Measurements from ENCODE around the gene NDUFB10. TPM values are rescaled to one million over a fixed set of nuclear protein-coding genes. Genes with fewer than 3 reads are reported as not detected.
"Not testable (repeated sequence)": the region's sequence is repeated elsewhere in the genome, so short reads cannot be mapped to it uniquely, and the experiment has no call there.

The NDUFB10 gene
- total RNA-seq, 1 experiment from 2014 or later: 241 TPM

DNA sequence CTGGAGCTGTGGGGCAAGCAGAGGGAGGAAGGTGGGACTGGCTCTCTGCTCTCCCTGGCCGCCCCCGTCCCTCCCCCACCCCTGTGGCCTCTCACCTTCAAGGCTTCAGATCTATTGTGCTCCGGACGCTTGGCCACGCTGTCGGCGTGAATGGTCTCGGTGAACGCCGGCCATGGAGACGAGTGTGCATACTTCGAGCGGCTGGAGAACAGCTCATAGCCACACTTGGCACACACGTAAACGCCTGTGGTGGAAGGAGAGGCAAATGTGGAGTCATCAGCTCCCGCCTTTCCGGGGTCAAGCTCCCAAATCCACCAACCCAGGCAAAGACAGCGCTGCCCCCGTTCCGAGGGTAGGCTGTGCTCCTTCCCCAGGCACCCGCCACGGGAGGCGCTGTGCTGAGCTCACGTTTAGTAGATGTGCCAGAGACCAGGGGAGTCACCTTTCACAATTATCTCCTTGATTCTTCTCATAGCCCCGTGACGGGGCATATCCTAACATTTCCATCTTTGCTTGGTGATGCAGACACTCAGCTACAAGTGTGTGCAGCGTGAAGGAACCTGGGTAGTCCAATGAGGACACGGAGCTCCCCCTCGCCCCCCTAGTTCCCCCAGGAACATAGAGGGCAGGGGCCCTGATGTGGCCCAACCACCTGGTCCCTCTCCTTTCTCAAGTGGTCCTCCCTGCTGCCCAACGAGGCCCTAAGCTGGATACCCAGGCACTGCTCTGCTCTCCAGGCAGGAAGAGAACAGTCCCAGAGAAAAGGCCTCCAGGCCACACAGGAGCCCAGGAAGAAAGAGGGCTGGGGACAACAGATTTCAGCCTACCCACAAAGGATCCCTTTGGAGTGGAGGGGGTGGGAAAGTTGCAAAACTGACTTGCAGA is 17.9 kb upstream of the NDUFB10 start:
- DNase-seq (ENCODE audit: low read depth, low spot score): no peak
- in situ Hi-C loops (cut with HindIII; ENCODE audit: low pct_unique_long_range_greater_than_20kb, low sequenced_read_pairs): no loop called here

- DNase-seq (ENCODE audit: low read depth, low spot score): no peak
Observed at GRCh38 chr16:1942047-1942809, 17.1 kb upstream of the NDUFB10 start.

GRCh38 chr16:1942810-1943726 is 16.3 kb upstream of the NDUFB10 start, which contains the start of gene MSRB1:
Gene MSRB1, minus strand, starts transcription at chr16:1943199. Its CDS starts 43 bp downstream, at chr16:1943156.
- in situ Hi-C loops (cut with HindIII; ENCODE audit: low pct_unique_long_range_greater_than_20kb, low sequenced_read_pairs): no loop called here
- DNase-seq (ENCODE audit: low read depth, low spot score): peak; percentile 99

More at GRCh38 chr16:1942047-1942809, 17.1 kb upstream of the NDUFB10 start:
- in situ Hi-C loops (cut with HindIII; ENCODE audit: low pct_unique_long_range_greater_than_20kb, low sequenced_read_pairs): no loop called here

GRCh38 chr16:1944612-1945199 is 14.6 kb upstream of the NDUFB10 start:
- no peak for DNase-seq (ENCODE audit: low read depth, low spot score)
- in situ Hi-C loops (cut with HindIII; ENCODE audit: low pct_unique_long_range_greater_than_20kb, low sequenced_read_pairs): no loop called here

- in situ Hi-C loops (cut with HindIII; ENCODE audit: low pct_unique_long_range_greater_than_20kb, low sequenced_read_pairs): no loop called here
- DNase-seq (ENCODE audit: low read depth, low spot score): no peak
Observed at GRCh38 chr16:1945559-1946391, 13.6 kb upstream of the NDUFB10 start.

- no peak for DNase-seq (ENCODE audit: low read depth, low spot score)
- in situ Hi-C loops (cut with HindIII; ENCODE audit: low pct_unique_long_range_greater_than_20kb, low sequenced_read_pairs): no loop called here
Observed at GRCh38 chr16:1946495-1947368, 12.6 kb upstream of the NDUFB10 start.

DNA sequence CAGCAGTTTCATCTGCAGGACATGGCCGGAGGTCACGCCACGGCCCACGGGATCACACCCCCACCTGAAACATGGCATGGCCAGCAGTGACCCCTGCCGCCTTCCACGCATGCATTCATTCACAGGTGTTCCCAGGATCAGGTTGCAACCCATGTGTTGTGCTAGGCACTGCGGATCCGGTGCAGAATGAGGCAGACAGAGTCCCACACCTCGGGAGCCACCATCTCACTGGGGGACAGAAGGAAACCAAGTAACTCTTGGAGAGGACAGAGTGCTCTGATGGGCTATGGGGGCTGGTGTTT is 12.0 kb upstream of the NDUFB10 start:
- no peak for DNase-seq (ENCODE audit: low read depth, low spot score)
- in situ Hi-C loops (cut with HindIII; ENCODE audit: low pct_unique_long_range_greater_than_20kb, low sequenced_read_pairs): no loop called here

DNA sequence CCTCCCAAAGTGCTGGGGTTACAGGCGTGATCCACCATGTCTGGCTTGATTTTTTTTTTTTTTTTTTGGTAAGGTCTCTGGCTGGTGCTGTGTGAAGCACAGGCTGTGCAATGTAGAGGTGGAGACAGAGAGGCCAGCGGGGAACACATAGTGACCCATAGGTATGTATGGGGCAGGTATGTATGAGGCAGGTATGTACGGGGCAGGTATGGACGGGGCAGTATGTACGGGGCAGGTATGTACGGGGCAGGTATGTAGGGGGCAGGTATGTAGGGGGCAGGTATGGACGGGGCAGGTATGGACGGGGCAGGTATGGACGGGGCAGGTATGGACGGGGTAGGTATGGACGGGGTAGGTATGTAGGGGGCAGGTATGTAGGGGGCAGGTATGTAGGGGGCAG is 9.8 kb upstream of the NDUFB10 start:
- in situ Hi-C loops (cut with HindIII; ENCODE audit: low pct_unique_long_range_greater_than_20kb, low sequenced_read_pairs): no loop called here
- DNase-seq (ENCODE audit: low read depth, low spot score): no peak

DNA sequence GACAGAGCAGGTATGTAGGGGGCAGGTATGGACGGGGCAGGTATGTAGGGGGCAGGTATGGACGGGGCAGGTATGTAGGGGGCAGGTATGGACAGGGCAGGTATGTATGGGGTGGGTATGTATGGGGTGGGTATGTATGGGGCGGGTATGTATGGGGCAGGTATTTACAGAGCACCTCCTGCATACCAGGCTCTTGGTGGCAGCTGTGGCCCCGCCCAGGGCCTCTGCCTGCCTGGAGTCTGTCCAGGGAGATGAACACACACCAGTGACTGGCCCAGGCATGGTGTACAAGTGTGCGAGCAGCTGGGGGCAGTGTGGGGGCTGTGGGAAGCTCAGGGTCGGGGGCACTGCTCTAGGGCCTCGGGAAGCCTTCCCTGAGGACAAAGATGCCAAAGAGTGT is 9.3 kb upstream of the NDUFB10 start:
- in situ Hi-C loops (cut with HindIII; ENCODE audit: low pct_unique_long_range_greater_than_20kb, low sequenced_read_pairs): no loop called here
- no peak for DNase-seq (ENCODE audit: low read depth, low spot score)

- DNase-seq (ENCODE audit: low read depth, low spot score): no peak
Observed at GRCh38 chr16:1950559-1950958, 8.8 kb upstream of the NDUFB10 start.

DNA sequence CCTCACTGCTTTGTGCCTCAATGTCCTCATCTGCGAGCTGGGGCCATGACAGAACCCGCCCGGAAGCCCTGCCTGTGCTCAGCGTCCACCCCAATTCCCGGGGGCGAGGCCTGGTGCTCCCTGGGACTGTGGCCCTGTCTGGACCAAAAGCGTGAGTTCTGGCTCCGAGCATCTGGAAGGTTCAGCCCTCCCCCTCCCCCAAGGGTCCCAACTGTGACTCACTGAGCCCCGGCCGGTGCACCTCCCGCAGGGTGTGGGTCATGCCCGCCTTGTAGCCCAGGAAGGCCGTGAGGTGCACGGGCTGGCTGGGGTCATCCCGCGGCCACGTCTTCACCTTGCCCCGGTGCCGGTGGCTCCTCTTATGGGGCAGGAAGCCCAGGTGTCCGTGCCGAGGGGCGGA is 5.6 kb upstream of the NDUFB10 start:
- in situ Hi-C loops (cut with HindIII; ENCODE audit: low pct_unique_long_range_greater_than_20kb, low sequenced_read_pairs): no loop called here
- no peak for DNase-seq (ENCODE audit: low read depth, low spot score)

More at GRCh38 chr16:1950559-1950958, 8.8 kb upstream of the NDUFB10 start:
- in situ Hi-C loops (cut with HindIII; ENCODE audit: low pct_unique_long_range_greater_than_20kb, low sequenced_read_pairs): no loop called here

DNA sequence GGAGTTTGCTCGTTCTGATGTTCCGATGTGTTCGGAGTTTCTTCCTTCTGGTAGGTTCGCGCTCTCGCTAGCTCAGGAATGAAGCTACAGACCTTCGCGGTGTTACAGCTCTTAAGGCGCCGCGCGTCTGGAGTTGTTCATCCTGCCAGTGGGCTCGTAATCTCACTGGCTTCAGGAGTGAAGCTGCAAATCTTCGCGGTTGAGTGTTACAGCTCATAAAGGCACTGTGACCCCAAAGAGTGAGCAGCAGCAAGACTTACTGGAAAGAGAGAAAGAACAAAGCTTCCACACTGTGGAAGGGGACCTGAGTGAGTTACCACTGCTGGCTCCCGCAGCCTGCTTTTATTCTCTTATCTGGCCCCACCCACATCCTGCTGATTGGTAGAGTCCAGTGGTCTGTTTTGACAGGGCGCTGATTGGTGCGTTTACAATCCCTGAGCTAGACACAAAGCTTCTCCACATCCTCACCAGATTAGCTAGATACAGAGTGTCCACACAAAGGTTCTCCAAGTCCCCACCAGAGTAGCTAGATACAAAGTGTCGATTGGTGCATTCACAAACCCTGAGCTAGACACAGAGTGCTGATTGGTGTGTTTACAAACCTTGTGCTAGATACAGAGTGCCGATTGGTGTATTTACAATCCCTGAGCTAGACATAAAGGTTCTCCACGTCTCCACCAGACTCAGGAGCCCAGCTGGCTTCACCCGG is 1.8 kb upstream of the NDUFB10 start:
- DNase-seq (ENCODE audit: low read depth, low spot score); in situ Hi-C loops (cut with HindIII; ENCODE audit: low pct_unique_long_range_greater_than_20kb, low sequenced_read_pairs): not testable (repeated sequence)

DNA sequence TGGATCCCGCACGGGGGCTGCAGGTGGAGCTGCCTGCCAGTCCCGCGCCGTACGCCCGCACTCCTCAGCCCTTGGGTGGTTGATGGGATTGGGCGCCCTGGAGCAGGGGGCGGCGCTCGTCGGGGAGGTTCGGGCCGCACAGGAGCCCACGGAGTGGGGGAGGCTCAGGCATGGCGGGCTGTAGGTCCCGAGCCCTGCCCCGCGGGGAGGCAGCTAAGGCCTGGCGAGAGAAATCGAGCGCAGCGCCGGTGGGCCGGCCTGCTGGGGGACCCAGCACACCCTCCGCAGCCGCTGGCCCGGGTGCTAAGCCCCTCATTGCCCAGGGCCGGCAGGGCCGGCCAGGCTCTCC is 1.2 kb upstream of the NDUFB10 start:
- DNase-seq (ENCODE audit: low read depth, low spot score); in situ Hi-C loops (cut with HindIII; ENCODE audit: low pct_unique_long_range_greater_than_20kb, low sequenced_read_pairs): not testable (repeated sequence)

DNA sequence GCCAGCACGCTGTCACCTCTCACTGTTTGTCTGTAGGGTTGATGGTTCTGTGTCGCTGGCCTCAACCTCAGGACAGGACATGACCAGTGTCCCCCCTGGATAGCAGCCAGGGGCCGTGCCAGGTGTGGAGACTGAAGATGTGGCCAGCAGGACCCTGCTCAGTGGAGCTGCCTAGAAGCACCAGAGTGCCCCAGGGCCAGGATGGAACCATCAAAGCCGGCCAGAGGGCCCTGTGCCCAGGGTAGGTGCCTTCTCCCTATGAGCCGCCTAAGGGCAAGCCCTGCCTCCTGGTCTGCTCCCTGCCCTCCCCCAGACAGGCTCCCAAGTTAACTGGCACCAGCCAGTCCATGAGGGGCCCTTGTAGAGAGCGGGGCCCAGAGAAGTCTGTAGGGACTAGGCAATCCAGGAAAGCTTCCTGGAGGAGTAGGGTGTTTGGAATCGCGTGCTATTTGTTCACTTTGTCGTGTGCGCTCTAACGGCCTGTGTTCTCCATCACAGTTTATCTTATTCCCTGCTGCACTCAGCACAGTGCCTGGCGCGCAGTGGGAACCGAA is 546 bp upstream of the NDUFB10 start:
- no peak for DNase-seq (ENCODE audit: low read depth, low spot score)
- in situ Hi-C loops (cut with HindIII; ENCODE audit: low pct_unique_long_range_greater_than_20kb, low sequenced_read_pairs): no loop called here
